Glutamatergic neuron (in vitro differentiated cells): Measurements from ENCODE around the gene OTOS. TPM values are rescaled to one million over a fixed set of nuclear protein-coding genes. Genes with fewer than 3 reads are reported as not detected.

ENCODE experiments used
- DNase-seq: peaks from one replicate; pipeline ENCODE4 v3.0.0; 2022
- H3K27ac Mint-ChIP-seq: one replicate; pipeline ENCODE4 v1.8.0; 2020; ENCODE audit warnings: mild to moderate bottlenecking, mixed read lengths, inconsistent platforms; ENCODE audit not compliant: unreplicated experiment
- H3K27me3 Mint-ChIP-seq: one replicate; pipeline ENCODE4 v1.8.0; 2020; ENCODE audit warnings: mild to moderate bottlenecking, moderate library complexity, mixed read lengths, inconsistent platforms; ENCODE audit not compliant: unreplicated experiment
- H3K36me3 Mint-ChIP-seq: one replicate; pipeline ENCODE4 v1.8.0; 2020; ENCODE audit warnings: mild to moderate bottlenecking, mixed read lengths, inconsistent platforms; ENCODE audit not compliant: unreplicated experiment
- H3K4me1 Mint-ChIP-seq: one replicate; pipeline ENCODE4 v1.8.0; 2020; ENCODE audit warnings: mild to moderate bottlenecking, low read depth, mixed read lengths, inconsistent platforms; ENCODE audit not compliant: unreplicated experiment
- H3K4me3 Mint-ChIP-seq: one replicate; pipeline ENCODE4 v1.8.0; 2020; ENCODE audit warnings: mild to moderate bottlenecking, mixed read lengths, inconsistent platforms; ENCODE audit not compliant: unreplicated experiment
- H3K9me3 Mint-ChIP-seq: one replicate; pipeline ENCODE4 v1.8.0; 2020; ENCODE audit warnings: mild to moderate bottlenecking, moderate library complexity, mixed read lengths, inconsistent platforms; ENCODE audit not compliant: unreplicated experiment
- total RNA-seq: library from RNA; stranded (reverse); fragmentation: NEBNext Ultra II Directional; extraction: Animal tissue kit (Norgen Biotek cat#: 25700); gene quantifications from one replicate; pipeline ENCODE4 v1.2.1, GENCODE V29; 2021; ENCODE audit not compliant: unreplicated experiment
- TF ChIP-seq, protein P1 (sequence below): fragments of 200-600 bp; sonication (generic); IDR thresholded peaks from one replicate; pipeline ENCODE4 v1.5.0; 2021; ENCODE audit not compliant: partially characterized antibody, unreplicated experiment

OTOS gene
- total RNA-seq, 1 donor from 2014 or later = not detected

DNA sequence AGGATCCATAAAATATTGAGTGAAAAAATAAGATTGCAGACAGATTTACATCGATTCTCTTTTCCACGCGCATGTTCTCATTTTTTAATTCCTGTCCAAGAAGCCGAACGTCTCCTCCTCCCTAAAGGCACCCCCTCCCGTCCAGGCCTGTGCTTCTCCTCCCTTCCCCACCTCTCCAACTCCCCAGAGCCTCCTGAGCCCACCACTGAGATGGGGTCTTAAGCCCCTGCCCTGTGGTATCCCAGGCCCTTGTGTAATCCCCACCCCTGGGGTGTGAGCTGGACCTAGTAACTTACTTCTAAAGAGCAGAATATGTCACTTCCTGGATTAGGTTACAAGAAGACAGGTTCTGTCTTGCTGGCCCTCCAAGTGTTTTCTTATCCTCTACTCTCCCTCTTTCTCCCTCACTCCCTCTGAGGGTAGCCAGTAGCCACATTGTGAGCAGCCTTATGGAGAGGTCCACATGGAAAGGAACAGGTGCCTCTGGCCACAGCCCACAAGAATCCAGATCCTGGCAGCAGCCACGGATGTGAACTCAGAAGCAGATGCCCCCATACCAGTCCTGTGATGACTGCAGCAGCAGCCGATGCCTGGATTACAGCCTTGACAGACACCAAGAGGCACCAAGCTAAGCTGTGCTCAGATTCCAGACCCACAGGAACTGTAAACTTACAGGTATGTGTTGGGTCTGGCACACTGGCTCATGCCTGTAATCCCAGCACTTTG is 39.6 kb upstream of the OTOS start:
- DNase-seq = no peak
- H3K27me3 Mint-ChIP-seq = peaks cover 10% of the 10 kb centered on the region
- TF ChIP-seq, protein P1, sequence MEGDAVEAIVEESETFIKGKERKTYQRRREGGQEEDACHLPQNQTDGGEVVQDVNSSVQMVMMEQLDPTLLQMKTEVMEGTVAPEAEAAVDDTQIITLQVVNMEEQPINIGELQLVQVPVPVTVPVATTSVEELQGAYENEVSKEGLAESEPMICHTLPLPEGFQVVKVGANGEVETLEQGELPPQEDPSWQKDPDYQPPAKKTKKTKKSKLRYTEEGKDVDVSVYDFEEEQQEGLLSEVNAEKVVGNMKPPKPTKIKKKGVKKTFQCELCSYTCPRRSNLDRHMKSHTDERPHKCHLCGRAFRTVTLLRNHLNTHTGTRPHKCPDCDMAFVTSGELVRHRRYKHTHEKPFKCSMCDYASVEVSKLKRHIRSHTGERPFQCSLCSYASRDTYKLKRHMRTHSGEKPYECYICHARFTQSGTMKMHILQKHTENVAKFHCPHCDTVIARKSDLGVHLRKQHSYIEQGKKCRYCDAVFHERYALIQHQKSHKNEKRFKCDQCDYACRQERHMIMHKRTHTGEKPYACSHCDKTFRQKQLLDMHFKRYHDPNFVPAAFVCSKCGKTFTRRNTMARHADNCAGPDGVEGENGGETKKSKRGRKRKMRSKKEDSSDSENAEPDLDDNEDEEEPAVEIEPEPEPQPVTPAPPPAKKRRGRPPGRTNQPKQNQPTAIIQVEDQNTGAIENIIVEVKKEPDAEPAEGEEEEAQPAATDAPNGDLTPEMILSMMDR = no peak
- H3K4me1 Mint-ChIP-seq = peaks cover 21% of the 10 kb centered on the region
- H3K36me3 Mint-ChIP-seq = peaks cover 3% of the 10 kb centered on the region
- H3K9me3 Mint-ChIP-seq = peaks cover 6% of the 10 kb centered on the region
- no peak overlapping the region for H3K27ac Mint-ChIP-seq
- no peak overlapping the region for H3K4me3 Mint-ChIP-seq

DNA sequence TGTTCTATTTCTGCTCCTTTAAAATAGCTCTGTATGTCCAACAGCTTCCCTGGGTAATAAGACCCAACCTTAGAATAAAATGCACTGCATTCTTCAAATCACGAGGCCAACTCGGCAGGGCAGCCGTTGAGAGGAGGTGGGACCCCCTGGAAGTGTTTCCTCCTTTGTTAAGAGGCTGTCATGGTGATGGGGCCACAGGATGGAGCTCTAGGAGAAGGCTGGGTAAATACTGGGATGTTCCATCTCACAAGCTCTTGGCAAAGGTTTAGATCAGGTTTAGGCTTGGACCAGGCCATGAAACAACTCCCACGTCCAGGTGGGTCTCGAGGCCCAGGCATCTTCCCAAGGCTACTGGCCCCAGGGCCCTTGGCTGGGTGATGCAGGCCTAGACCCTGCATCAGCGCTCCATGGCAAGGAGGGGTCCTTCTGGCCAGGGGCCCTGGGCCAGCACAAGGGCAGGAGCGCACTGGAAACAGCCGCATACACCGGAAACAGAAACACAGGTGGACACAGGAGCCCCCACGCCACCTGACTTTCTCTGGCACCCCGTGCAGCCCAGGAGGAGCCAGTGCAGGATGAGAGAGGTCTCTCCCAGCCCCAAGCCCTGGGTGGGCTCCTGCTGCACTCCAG is 38.8 kb upstream of the OTOS start:
- Mint-ChIP-seq H3K4me3 (no peak overlapping the region), H3K9me3 (peaks cover 8% of the 10 kb centered on the region), H3K36me3 (peaks cover 3% of the 10 kb centered on the region), H3K27ac (no peak overlapping the region), H3K4me1 (peaks cover 27% of the 10 kb centered on the region), H3K27me3 (peaks cover 12% of the 10 kb centered on the region)
- DNase-seq = no peak
- TF ChIP-seq, protein P1 = no peak

DNA sequence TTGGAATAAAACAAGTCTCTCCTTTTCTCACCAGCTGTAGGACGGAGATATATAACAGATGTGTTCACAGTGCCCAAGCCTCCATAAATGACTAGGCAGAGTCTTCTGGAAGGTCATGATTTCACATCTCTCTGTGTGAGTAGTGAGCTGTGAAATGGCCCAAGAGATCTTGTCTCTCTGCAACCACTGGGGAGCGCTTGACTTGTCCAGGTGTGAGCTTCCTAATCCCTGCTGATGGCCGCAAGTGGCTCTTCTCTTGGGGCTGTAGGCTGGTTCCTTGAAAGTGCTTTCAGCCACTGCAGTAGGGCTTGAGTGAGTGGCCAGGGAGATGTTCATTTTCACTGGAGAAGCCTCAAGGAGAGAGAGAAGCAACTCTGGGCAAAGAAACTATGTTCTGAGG is 38.1 kb upstream of the OTOS start:
- Mint-ChIP-seq H3K9me3 (peaks cover 11% of the 10 kb centered on the region), H3K27ac (no peak overlapping the region), H3K4me1 (peaks cover 31% of the 10 kb centered on the region), H3K4me3 (no peak overlapping the region), H3K27me3 (peaks cover 14% of the 10 kb centered on the region), H3K36me3 (peaks cover 3% of the 10 kb centered on the region)
- DNase-seq = no peak
- TF ChIP-seq, protein P1 = no peak

- TF ChIP-seq, protein P1 = no peak
Observed at GRCh38 chr2:240174496-240174895, 34.0 kb upstream of the OTOS start.

DNA sequence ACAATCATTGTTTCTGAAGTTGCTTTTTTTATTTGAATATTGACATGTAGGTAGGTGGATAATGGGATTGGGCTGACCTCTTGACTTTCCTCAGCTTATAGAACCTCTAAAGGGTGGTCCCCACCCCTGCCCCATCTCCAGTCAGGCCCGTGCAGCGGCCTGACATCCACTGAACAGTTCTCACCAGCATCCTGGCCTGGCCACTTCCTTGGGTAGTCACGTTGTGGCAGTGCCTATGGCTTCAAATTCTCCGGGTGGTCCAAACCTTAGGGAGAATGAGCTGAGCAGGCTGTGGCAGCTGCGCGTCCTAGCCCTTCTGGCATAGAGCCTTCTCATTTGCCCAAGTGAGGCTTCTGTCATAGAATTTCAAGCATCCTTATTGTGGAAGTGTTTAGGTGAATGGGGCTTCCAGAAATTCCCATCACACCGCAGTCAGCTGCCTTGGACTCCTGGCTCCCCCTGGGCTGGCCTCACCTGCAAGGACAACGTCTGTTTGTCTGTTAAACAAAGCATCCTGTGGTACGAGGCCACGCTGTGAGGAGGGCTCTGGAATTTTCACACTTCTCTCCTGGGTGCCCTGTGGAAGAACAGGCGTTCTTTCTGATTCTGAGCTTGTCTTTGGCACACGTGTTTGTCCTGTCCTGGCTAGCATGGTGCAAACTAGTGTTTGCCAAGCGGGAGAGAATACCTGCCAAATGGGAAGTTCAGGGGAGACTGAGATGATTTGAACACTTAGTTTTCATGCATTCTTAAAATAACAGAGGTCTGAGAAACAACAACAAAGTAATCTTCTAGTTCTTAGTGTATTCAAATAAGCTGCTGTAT is 31.8 kb upstream of the OTOS start:
- no peak overlapping the region for H3K27ac Mint-ChIP-seq
- H3K27me3 Mint-ChIP-seq = peaks cover 5% of the 10 kb centered on the region
- H3K4me3 Mint-ChIP-seq = no peak overlapping the region
- no peak for DNase-seq
- peaks cover 12% of the 10 kb centered on the region for H3K9me3 Mint-ChIP-seq
- no peaks in the 10 kb centered on the region for H3K36me3 Mint-ChIP-seq
- H3K4me1 Mint-ChIP-seq = peaks cover 18% of the 10 kb centered on the region
- TF ChIP-seq, protein P1 = no peak

More at GRCh38 chr2:240174496-240174895, 34.0 kb upstream of the OTOS start:
- Mint-ChIP-seq H3K27me3 (peaks cover 8% of the 10 kb centered on the region), H3K4me3 (peak overlapping the region; percentile 44), H3K27ac (peak overlapping the region; percentile 24), H3K36me3 (peaks cover 3% of the 10 kb centered on the region), H3K9me3 (peaks cover 12% of the 10 kb centered on the region), H3K4me1 (peaks cover 20% of the 10 kb centered on the region)
- no peak for DNase-seq
